Measurements from ENCODE around the gene SMARCAL1. TPM values are rescaled to one million over a fixed set of nuclear protein-coding genes. Genes with fewer than 3 reads are reported as not detected.

SMARCAL1 gene
- total and polyA plus RNA-seq, 2 of the 4 experiments (the other 2 are of a cell fraction): 13.6 to 21.0 TPM

DNA sequence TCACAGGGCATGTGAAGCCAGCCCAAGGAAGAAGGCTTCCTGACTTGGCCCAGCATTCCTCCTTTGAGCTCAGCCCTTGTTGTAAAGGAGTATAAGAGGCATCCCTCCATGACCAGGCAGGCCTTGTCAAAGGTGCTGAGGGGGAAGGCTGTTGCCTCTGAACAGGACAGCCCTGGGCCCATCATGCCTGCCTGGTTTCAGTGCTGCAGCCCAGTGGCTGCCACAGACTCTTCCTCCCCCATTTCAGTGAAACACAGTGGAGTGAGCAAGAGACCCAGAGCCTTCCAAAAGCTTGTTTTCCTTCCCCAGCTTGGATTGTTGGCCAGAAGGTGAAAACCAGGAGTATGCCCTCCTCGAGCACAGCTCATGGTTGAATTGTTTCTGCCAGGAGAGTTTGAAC is 66.5 kb downstream of the SMARCAL1 start:
- in situ Hi-C loops (cut with MboI; ENCODE audit: low sequenced_read_pairs) (no loop called here), dilution Hi-C loops (cut with HindIII; ENCODE audit: low sequenced_read_pairs, unreplicated experiment) (no loop called here), intact Hi-C loops (cut with micrococcal nuclease) (loop anchor here (5.0 kb wide), 1 partner anchor 36 kb away; no protein-coding TSS in a partner anchor)
- Histone ChIP-seq H3K4ac (ENCODE audit: low read depth, low read length) (peak overlapping the region; percentile 37; the same call in 1 of the 2 replicates), H3K18ac (ENCODE audit: low read depth, low read length) (no peak overlapping the region), H3K36me3 (ENCODE audit: control insufficient read depth, insufficient read depth, low read length) (peaks cover 24% of the 10 kb centered on the region), H3K4me3 (ENCODE audit: insufficient read depth, low read depth, low read length) (no peak overlapping the region), H2BK20ac (ENCODE audit: low read depth, low read length) (no peak overlapping the region), H3K9me3 (ENCODE audit: control insufficient read depth, insufficient read depth, low read length) (no peaks in the 10 kb centered on the region), H2AK5ac (ENCODE audit: low read depth, low read length) (peak overlapping the region; percentile 44), H3K27me3 (ENCODE audit: control insufficient read depth, insufficient read depth, low read length) (no peaks in the 10 kb centered on the region), H4K91ac (ENCODE audit: insufficient read depth, low read depth, low read length) (no peak overlapping the region), H2AFZ (replicated peaks; ENCODE audit: low read length, poor library complexity) (no peak overlapping the region), H4K5ac (ENCODE audit: low read depth, low read length) (no peak overlapping the region), H3K9me1 (ENCODE audit: insufficient read depth, low read length) (peaks cover 19% of the 10 kb centered on the region), H2BK15ac (ENCODE audit: low read depth, low read length) (no peak overlapping the region), H3K4me1 (ENCODE audit: control insufficient read depth, insufficient read depth, low read length) (no peaks in the 10 kb centered on the region; the same call in 1 of the 2 replicates), H4K8ac (ENCODE audit: low read depth in 2 of 2, low read length in 2 of 2) (no peak overlapping the region), H4K20me1 (ENCODE audit: insufficient read depth, low read length) (no peaks in the 10 kb centered on the region), H3K4me2 (ENCODE audit: low read depth, low read length) (no peak overlapping the region), H3K9ac (ENCODE audit: low read depth, low read length) (no peak overlapping the region), H2BK5ac (ENCODE audit: low read depth, low read length, poor library complexity, severe bottlenecking) (no peak overlapping the region), H3K56ac (ENCODE audit: extremely low read depth, insufficient read depth, low read length) (no peak overlapping the region), H3K23ac (ENCODE audit: low read depth, low read length) (0 out of 2 replicates have a peak overlapping the region, but pooled peaks have one; percentile 34), H3K14ac (replicated peaks; ENCODE audit: low read depth, low read length) (no peak overlapping the region), H2BK120ac (ENCODE audit: low read depth, low read length) (no peak overlapping the region), H2AK9ac (replicated peaks; ENCODE audit: low read depth, low read length, poor library complexity) (no peak overlapping the region), H3K79me1 (ENCODE audit: low read depth in 1 of 2, low read length in 2 of 2) (no peaks in the 10 kb centered on the region; a peak in 1 of 4 replicates), H3K27ac (ENCODE audit: insufficient read depth, low read length) (no peak overlapping the region)
- TF ChIP-seq SMC3 (IDR thresholded peaks at IDR 0.05; ENCODE audit: low read depth, low read length) (no peak), CHD1 (IDR thresholded peaks at IDR 0.05; ENCODE audit: low read depth, low read length) (no peak), FOS (IDR thresholded peaks at IDR 0.05; ENCODE audit: low read depth, low read length) (no peak), NFE2L2 (IDR thresholded peaks at IDR 0.05; ENCODE audit: low read depth, low read length) (no peak), POLR2A (IDR thresholded peaks at IDR 0.05; ENCODE audit: low read depth, low read length) (no peak)
- TF ChIP-seq, protein P1, sequence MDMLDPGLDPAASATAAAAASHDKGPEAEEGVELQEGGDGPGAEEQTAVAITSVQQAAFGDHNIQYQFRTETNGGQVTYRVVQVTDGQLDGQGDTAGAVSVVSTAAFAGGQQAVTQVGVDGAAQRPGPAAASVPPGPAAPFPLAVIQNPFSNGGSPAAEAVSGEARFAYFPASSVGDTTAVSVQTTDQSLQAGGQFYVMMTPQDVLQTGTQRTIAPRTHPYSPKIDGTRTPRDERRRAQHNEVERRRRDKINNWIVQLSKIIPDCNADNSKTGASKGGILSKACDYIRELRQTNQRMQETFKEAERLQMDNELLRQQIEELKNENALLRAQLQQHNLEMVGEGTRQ (IDR thresholded peaks at IDR 0.05; ENCODE audit: low read depth, low read length): no peak
- TF ChIP-seq, protein P2, sequence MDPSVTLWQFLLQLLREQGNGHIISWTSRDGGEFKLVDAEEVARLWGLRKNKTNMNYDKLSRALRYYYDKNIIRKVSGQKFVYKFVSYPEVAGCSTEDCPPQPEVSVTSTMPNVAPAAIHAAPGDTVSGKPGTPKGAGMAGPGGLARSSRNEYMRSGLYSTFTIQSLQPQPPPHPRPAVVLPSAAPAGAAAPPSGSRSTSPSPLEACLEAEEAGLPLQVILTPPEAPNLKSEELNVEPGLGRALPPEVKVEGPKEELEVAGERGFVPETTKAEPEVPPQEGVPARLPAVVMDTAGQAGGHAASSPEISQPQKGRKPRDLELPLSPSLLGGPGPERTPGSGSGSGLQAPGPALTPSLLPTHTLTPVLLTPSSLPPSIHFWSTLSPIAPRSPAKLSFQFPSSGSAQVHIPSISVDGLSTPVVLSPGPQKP (IDR thresholded peaks at IDR 0.05; ENCODE audit: borderline replicate concordance, low read depth, low read length): no peak
- CTCF ChIA-PET: no interaction called here
- WGBS, 2 experiments (ENCODE audit: extremely low coverage in 2 of 2, insufficient read length in 1 of 2): no CpG with 5 or more reads among the region's 1 CpG
- no TSS peak for BruUV-seq (replicated peaks)
- ATAC-seq (ENCODE audit: low read depth): no peak; the same call in 1 of the 2 replicates
- DNase-seq: no peak
- POLR2A ChIA-PET (ENCODE audit: unreplicated experiment): no interaction called here

Data from IMR-90 (cell line).